Stimulated activated CD4-positive, alpha-beta T cell treated with anti-CD3 and anti-CD28 coated beads, Interleukin-12 subunit alpha, Interleukin-12 subunit beta, amount 100 ng/mL, for 24 hours (primary cell): ENCODE measurements around the gene SNTB2.

Experiments
- DNase-seq, 2 experiments: peaks; one replicate each; pipeline ENCODE4 v3.0.0-alpha.2; 2020; ENCODE audit warnings: low read depth in 2 of 2

The SNTB2 gene

DNA sequence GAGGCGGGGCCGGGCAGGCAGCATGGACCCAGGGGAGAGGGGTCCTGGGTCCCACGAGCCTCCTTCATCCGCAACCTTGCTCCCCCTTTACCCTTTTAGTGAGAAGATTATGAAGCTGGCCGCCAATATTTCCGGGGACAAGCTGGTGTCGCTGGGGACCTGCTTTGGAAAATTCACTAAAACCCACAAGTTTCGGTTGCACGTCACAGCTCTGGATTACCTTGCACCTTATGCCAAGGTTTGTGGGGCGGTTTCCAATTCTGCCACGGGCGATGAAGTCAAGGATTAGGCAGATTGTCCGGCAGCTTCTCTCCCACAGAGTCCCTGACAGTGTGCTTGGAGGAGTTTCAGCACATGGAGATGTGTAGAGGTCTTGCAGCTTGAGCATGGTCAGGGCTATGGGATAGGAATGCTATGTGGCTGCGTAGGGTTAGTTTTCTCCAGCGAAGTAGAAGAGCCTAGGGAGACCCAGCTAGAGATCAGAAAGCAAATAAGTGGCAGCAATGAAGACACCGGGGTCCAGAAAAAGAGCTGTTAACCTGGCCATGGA lies 153.2 kb downstream of the SNTB2 start:
- peak in 1 of 2 experiments; percentile 33 for DNase-seq

GRCh38 chr16:69344171-69344570 lies 157.2 kb downstream of the SNTB2 start:
- no peak for DNase-seq

DNA sequence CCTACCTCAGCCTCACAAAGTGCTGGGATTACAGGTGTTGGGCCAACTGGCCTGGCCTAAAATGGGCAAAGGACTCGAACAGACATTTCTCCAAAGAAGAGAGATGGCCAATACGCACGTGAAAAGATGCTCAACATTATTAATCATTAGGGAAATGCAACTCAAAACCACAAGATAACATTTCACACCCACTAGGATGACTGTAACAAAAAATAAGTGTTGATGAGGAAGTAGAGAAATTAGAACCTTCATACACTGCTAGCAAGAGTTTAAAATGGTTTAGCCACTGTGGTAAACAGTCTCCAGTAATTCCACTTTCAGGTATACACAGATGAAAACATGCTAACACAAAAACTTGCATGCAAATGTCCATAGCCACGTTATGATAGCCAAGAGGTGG lies 159.0 kb downstream of the SNTB2 start:
- DNase-seq, result no peak

DNA sequence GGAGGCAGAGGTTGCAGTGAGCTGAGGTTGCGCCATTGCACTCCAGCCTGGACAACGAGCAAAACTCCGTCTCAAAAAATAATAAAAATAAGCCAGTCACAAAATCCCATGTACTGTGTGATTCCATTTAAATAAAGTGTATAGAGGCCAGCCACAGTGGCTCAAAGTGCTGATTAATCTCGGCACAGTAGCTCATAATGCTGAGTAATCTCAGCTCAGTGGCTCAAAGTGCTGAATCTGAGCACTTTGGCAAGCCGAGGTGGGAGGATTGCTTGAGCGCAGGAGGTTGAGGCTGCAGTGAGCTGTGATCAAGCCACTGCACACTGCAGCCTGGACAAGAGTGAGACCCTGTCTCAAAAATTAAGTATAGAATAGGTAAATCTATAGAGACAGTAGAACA lies 159.7 kb downstream of the SNTB2 start:
- no peak for DNase-seq

GRCh38 chr16:69348222-69348621 lies 161.3 kb downstream of the SNTB2 start:
- DNase-seq, result no peak

GRCh38 chr16:69349536-69349935 lies 162.6 kb downstream of the SNTB2 start:
- DNase-seq, result no peak

- DNase-seq, result no peak
Observed at GRCh38 chr16:69350536-69351133, 163.7 kb downstream of the SNTB2 start.

DNA sequence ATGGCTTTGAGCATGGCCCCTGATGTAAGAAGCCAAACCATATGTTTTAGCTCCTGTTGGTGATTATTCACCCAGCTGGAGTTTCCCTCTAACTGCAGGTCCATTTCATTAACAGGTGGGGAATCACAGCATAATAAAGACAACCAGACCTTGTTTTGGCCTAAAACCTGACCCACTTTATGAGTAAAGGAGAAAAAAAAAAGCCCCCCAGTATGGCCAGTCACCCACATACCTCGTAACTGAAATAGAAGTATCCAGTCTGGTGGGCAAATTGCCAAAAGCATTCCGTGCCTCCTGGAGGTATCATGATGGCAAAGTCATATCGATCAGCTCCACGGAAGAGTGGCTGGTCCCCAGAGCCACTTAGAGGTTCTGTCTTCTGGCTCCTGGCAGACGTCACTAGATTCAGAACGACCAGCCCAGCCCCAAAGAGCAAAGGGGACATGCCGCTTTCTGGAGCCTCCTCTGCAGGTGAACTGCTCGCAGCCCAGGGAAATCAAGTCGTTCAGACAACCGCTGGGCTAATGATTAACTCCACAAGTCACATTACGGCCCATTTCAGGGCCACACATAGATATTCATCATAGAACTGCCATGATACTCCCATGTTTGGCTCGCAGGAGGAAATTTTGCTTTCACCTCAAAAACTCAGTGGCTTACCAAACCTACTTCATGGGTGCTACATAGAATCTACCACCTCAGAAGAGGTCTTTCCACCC lies 164.5 kb downstream of the SNTB2 start, which contains the start of gene TMED6:
Gene TMED6, minus strand, starts transcription at position 478 of the 719 bp plus-strand sequence. Its CDS starts 33 bp downstream, at position 445.
- no peak for DNase-seq
